Bronchial epithelial cell (primary cell): ENCODE results near the gene GLCE. TPM values are rescaled to one million over a fixed set of nuclear protein-coding genes. Genes with fewer than 3 reads are reported as not detected.

Experiments used
- DNase-seq: peaks from one replicate; pipeline ENCODE4 v3.0.0-alpha.2; 2010; ENCODE audit warnings: low read depth
- FAIRE-seq: peaks from 2 replicates; lab custom pipeline; 2011; peaks lifted over from hg19 to GRCh38; lab: Jason Lieb, UNC
- H3K27me3 ChIP-seq: 2 replicates; pipeline ENCODE4 v1.5.1; 2011; ENCODE audit warnings: low read length; ENCODE audit not compliant: control insufficient read depth, insufficient read depth
- H3K36me3 ChIP-seq: 2 replicates; pipeline ENCODE4 v1.5.1; 2011; ENCODE audit warnings: low read length; ENCODE audit not compliant: control insufficient read depth, insufficient read depth
- H3K4me3 ChIP-seq: 2 replicates; pipeline ENCODE4 v1.5.1; 2011; ENCODE audit warnings: mild to moderate bottlenecking, low read depth, low read length, control low read depth
- total RNA-seq: library from RNA; depleted of rRNA; stranded (reverse); fragments of >200 nt; gene quantifications from 2 replicates; pipeline ENCODE4 v1.2.1, GENCODE V29; 2014
- TF ChIP-seq, protein P1 (sequence below): IDR thresholded peaks from 2 replicates; pipeline ENCODE4 v1.5.1; 2011; ENCODE audit warnings: mild to moderate bottlenecking, moderate library complexity, low read length, control low read depth, inconsistent platforms; ENCODE audit not compliant: insufficient read depth, severe bottlenecking

The GLCE gene
- total RNA-seq, 1 donor from 2014 or later: 46.3 TPM

DNA sequence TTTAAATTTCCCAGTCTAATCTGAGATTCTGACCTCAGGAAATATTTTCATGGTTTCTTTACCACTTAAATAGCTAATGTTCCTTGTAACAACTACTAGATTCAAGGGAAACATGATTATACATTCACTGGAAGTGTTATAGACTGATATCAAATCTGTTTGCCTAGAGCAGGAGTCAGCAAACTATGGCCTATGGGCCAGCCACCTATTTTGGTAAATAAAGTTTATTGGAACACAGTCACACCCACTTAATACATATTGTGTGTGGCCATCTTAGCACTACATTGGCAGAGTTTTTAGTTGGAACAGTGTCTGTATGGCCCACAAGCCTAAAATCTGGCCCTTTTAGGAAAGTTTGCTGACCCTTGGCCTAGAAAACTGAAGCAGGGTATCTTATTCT lies 50.1 kb downstream of the GLCE start:
- TF ChIP-seq, protein P1, sequence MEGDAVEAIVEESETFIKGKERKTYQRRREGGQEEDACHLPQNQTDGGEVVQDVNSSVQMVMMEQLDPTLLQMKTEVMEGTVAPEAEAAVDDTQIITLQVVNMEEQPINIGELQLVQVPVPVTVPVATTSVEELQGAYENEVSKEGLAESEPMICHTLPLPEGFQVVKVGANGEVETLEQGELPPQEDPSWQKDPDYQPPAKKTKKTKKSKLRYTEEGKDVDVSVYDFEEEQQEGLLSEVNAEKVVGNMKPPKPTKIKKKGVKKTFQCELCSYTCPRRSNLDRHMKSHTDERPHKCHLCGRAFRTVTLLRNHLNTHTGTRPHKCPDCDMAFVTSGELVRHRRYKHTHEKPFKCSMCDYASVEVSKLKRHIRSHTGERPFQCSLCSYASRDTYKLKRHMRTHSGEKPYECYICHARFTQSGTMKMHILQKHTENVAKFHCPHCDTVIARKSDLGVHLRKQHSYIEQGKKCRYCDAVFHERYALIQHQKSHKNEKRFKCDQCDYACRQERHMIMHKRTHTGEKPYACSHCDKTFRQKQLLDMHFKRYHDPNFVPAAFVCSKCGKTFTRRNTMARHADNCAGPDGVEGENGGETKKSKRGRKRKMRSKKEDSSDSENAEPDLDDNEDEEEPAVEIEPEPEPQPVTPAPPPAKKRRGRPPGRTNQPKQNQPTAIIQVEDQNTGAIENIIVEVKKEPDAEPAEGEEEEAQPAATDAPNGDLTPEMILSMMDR: no peak
- Histone ChIP-seq H3K27me3 (no peaks in the 10 kb centered on the region), H3K4me3 (no peak overlapping the region), H3K36me3 (no peaks in the 10 kb centered on the region)
- no peak for DNase-seq
- FAIRE-seq: no peak

DNA sequence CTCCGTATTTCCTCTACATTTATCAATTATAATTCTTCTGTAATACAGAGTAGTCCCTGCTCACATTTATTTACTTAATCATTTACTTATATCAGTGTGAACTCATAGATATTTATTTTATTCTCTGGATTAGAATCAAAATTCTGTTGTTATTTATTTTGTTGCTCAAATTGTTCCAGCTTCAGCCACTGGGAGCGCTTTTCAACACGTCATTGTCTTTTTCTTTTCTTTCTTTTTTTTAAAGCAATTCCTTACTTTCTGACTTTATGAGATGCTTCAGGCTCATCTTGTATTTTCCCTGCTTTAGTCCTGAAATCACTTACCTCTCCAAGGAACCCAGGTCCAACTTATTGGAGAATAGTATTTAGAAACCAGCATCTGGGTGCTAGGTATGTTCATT lies 53.4 kb downstream of the GLCE start:
- Histone ChIP-seq H3K4me3 (no peak overlapping the region), H3K27me3 (no peaks in the 10 kb centered on the region), H3K36me3 (no peaks in the 10 kb centered on the region)
- TF ChIP-seq, protein P1: no peak
- FAIRE-seq (no peak), DNase-seq (no peak)

DNA sequence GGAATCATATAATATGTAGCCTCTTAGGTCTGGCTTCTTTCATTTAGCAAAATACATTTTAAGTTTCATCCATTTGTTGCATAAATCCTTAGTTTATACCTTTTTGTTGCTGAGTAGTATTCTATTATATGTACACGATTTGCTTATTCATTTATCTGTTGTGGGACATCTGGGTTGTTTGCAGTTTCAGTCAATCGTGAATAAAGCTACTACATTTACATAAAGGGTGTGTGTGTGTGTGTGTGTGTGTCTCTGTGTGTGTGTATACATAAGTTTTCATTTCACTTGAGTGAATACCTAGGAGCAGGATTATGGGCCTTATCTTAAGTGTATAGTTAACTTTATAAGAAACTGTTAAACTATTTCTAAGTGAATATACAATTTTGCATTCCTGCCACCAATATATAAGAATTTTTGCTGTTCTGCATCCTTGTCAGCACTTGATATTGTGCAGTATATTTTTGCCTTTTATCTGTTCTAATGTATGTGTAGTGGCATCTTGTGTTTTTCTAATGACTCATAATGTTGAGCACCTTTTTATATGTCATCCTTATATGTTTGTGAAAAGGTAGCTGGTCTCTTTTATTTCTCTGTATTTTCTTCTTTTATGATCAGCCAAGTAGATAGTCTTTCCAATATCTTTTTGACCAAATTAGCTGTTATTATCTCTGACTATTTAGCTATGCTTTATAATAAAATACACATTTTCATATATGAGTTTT lies 55.0 kb downstream of the GLCE start:
- H3K36me3 ChIP-seq: no peaks in the 10 kb centered on the region
- TF ChIP-seq, protein P1: no peak
- no peak overlapping the region for H3K4me3 ChIP-seq
- no peaks in the 10 kb centered on the region for H3K27me3 ChIP-seq
- peak; percentile 12 for DNase-seq
- FAIRE-seq: no peak

DNA sequence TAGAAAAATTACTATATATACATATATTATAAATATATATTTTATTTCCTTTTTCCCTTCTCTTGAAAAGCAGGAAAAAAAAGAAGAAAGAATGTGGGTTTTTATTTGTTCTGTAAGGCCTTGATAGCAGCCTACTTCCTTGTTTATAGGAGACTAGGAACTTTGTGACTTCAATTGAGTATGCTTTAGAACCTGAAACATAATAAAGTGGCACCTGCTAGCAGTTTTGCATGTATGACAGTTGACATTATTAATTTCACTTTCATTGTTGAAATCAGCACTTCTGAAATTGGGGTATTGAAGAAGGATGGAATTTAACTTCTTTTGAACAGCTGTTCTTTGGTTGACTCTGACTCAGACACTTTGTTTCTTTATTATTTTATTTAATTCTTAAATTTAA lies 56.9 kb downstream of the GLCE start:
- TF ChIP-seq, protein P1: no peak
- H3K27me3 ChIP-seq: no peaks in the 10 kb centered on the region
- H3K4me3 ChIP-seq: no peak overlapping the region
- H3K36me3 ChIP-seq: no peaks in the 10 kb centered on the region
- no peak for DNase-seq
- FAIRE-seq: no peak

DNA sequence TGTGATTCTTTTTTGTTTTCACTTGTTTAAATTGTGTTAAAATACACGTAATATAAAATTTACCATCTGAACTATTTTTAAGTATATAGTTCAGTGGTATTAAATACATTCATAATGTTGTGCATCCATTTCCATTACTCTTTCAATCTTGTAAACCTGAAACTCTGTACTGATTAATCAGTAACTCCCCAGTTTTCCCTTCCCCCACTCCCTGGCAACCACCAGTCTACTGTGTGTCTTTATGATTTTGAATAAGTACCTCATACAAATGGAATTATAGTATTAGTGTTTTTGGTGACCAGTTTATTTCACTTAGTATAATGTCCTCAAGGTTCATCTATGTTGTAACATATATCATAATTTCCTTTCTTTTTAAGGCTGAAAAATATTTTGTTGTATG lies 59.3 kb downstream of the GLCE start:
- no peak for DNase-seq
- H3K27me3 ChIP-seq: no peaks in the 10 kb centered on the region
- TF ChIP-seq, protein P1: no peak
- H3K4me3 ChIP-seq: no peak overlapping the region
- FAIRE-seq: no peak
- H3K36me3 ChIP-seq: no peaks in the 10 kb centered on the region

DNA sequence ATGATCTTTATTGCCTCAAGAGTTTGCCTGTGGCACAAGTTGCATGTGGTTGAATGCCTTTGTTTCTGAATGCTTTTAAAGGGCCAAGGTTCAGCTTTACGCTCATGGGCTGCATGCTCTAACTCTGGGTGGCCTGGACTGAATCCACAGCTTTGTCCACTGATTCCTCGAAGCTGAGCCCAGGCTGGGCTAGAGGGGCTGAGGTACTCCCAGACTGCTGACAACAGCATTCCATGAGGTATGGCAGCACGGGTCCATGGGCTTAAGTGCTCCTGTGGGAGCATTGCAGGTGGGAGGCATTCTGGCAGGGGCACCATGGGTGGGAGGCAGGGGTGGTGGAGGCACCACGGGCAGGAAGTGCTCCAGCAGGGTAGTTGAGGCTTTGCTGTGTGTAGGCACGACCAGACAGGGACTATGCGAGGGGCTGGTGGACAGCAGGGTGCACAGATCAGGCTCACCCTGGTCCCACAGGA lies 61.6 kb downstream of the GLCE start:
- Histone ChIP-seq H3K4me3 (no peak overlapping the region), H3K27me3 (no peaks in the 10 kb centered on the region), H3K36me3 (no peaks in the 10 kb centered on the region)
- no peak for DNase-seq
- TF ChIP-seq, protein P1: no peak
- peak; percentile 43 for FAIRE-seq
